NCI-H510A (cell line): ENCODE data around the gene CARD19.

Source experiments
- DNase-seq: peaks from one replicate; lab custom pipeline; 2025; lab: John Stamatoyannopoulos, UW

CARD19 gene, protein sequence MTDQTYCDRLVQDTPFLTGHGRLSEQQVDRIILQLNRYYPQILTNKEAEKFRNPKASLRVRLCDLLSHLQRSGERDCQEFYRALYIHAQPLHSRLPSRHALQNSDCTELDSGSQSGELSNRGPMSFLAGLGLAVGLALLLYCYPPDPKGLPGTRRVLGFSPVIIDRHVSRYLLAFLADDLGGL

DNA sequence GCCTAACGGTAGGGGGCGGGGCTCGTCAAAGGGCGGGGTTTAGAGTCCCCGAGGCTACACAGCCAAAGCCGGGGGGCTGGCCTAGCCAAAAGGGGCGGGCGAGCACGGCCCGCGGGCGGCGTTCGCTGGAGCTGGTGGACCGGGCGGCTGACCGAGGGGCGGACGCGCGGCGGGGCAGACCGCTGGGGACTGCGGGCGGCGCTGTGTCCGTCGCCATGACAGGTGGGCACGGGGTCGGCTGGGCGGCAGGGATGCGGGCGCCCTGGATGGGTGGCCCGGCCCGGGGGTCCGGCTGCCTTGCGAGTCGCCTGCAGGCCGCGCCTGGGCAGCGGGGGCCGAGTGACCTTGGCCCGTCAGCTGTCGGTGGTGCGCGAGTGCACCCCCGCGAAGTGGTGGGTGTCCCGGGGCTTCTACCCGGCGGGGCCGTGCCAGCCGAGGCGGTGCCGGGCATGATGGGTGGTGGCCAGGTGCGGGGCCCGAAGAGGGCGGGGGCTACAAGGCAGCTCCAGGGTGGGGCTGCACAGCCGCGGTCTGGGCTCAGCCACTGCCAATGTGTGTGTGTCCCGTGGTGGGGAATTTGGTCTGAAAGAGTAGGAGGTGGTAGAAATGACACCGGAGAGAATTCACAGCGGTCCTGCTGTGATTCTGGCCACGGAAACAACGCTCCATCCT lies at the start of gene CARD19:
Gene CARD19, plus strand, starts transcription at position 87 of the 672 bp plus-strand sequence. Its CDS starts 129 bp downstream, at position 216.
- DNase-seq: no peak

DNA sequence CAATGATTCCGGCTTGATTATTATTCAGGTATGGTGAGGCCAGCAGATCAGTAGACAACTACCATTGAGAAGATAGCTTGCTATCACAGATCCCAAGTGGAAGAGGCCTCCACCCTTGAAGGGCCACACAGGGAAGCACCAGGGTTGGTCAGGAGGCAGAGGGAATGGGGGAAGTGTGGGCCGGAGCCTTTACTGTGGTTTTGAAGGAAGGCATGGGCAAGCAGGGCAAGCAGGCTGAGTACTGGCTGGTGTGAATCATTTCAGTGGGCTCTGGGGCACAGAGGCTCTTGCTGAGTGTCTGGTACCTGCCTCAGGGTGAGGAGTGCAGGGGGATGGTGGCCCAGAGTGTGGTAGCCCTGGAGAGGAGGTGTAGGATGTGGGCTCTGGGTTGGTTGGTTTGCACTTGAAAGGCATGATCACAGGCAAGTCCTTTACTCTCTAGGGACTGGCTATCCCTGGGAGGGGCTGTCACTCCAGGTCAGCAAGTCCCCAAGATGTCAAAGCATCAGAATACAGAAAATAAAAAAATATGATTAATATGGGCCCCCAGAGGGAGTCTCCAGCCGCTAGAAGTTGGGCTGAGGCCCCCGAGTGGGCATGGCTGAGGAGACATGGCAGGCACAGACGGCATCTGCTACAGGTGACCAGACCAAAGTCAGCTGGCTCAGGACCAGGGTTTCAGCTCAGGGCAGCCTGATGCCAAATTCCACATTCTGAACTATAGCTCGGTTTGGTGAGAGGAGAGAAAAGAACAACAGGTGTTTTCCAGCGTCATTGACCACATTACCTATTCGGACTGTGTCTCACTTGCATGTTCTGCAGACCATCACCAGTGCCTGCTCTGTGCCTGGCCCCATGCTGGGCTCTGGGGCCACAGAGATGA lies 47.2 kb upstream of the CARD19 start:
- no peak for DNase-seq

DNA sequence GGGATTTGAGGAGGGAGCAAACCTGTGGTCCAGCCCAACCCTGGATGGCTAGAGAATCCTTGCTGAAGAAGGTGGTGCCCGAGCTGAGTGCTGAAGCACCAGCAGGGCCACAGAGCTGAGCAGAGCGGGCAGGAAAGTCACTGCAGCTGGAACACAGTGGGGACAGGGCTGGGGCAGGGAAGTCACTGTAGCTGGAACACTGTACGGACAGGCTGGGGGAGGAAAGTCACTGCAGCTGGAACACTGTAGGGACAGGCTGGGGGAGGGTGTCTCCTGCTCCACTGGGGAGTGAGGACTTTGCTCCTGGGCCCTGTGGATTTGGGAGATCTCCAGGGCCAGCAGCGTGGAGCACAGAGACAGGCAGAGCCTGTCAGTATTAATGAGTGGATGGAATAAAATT lies 46.5 kb upstream of the CARD19 start:
- DNase-seq: no peak

DNA sequence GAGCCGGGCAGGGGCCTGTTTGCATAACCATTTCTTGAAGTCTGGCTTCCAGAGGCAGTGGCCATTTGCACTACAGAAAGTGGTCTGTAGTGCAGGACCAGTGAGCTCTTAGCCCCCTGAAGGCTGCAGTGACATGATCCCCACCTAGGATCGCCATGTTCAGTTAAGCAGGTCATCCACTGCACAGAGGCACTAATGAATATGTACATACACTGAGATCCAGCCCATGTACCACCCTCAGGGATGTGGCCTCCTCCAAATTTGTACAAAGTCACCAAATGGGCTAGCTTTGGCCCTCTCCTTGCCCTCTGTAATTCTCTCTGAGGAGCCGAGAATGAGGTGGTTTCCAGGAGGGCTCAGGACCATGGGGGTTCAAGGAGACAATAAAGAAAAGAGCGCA lies 45.8 kb upstream of the CARD19 start:
- DNase-seq: no peak

DNA sequence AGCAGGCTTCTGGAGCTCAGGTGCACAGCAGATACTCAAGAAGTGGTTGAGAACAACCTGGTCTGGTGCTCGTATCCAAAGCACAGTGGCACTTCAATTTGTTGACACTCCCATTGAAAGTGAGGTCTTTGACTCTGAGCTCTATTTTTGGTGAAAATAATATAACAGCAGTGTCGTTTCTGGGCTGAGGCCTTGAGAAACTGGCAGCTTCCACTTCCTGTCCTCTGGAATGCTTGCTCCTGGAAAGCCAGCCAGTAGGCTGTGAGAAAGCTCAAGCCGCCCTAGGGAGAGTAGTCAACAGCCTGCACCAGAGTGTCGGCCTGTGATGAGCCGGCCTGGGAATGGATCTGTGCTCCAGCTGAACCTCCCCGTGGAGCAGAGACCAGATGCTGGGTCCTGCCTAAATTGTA lies 44.3 kb upstream of the CARD19 start:
- no peak for DNase-seq

DNA sequence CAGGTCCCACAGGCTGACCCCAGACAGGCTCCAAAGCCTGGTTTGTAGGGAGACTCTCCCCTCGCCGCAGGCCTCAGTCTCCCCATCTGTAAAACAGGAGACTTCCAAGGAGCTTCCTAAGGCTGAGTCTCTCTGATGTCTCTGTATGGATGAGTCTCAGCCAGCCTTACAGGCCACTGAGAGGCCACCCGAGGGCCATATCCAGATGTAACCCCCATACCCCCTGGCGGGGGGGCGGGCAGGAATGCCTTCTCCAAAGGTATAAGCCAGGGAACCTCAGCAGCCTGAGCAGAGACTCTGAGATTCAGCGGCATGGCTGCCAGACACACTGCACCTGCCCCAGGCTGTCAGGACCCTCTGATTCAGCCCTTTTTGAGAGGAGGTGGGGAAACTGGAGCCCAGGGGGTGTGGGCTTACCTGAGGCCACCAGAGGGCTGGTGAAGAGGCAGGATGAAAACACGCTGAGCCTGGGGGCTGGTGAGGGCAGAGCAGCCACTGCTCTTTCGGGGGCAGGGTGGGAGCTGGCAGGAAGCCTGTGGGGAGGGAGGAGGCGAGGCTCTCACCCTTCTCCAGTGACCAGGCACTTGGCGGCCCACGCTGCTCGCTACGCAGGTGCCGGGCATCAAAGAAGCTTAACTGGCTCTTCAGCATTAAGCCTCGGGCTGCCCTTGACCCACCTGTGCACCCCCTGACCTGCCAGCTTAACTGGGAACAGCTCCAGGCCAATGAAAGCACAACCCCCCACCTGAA lies 43.1 kb upstream of the CARD19 start:
- no peak for DNase-seq

DNA sequence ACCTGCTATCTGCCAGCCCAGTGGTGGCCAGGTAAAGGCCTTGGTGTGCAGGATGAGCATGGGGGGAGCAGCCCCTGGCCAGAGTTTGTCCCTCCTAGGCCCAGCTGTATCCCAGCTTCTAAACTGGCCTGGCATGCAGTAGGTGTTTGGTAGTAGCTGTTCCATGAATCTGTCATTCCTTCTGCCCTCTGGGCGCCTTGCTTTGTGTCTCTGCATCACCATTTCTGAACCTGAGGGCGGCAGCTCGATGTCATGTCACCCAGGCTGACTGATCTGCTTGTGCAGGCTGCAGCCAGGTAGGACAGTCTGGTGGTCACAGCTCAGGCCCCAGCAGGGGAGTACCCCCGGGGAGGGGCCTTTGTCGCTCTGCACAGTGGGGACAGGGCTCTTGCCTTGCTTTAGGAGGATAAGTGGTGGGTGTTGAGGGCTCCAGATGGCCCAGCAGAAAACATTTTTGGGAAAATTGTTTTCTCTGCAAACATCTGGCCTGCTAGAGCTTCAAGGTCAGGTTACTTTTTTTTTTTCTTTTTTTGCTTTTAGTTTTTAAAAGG lies 42.2 kb upstream of the CARD19 start:
- DNase-seq: no peak

DNA sequence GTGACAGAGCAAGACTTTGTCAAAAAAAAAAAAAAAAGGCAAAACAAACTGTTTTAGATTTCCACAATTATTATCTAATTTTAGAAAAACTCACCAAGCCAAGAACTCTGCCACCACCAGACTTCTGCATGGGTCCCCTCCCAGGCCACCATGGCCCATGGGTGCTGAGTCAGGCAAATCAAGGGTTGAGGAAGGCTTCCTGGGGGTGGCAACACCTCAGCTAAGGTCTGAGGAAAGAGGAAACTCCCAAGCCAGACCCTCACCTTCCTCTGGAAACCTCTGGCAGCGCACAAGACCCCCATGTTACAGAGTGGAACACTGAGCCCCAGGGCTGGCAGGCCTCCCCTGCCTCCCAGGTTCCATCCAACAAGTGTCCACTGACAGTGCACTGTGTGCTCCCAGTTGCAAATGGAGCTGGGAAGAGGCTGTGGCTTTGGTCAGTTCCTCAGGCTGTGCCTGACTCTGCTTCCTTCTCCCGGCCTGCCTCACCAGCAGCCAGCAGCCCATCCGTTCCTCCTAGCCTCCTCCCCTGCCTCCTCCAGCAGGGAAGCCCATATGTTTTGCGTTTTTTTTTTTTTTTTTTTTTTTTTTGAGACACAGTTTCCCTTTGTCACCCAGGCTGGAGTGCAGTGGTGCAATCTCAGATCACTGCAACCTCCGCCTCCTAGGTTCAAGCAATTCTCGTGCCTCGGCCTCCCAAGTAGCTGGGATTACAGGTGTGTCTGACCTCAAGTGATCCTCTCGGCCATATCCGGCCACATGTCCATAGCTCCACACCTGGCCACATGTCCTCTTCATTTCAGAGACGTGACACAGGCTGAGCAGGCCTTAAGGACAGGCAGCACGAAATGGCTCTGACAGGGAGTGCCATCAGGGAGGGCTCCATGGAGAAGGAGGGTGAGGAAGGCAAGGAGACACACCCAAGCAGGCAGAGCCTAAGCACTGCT lies 41.0 kb upstream of the CARD19 start:
- no peak for DNase-seq

DNA sequence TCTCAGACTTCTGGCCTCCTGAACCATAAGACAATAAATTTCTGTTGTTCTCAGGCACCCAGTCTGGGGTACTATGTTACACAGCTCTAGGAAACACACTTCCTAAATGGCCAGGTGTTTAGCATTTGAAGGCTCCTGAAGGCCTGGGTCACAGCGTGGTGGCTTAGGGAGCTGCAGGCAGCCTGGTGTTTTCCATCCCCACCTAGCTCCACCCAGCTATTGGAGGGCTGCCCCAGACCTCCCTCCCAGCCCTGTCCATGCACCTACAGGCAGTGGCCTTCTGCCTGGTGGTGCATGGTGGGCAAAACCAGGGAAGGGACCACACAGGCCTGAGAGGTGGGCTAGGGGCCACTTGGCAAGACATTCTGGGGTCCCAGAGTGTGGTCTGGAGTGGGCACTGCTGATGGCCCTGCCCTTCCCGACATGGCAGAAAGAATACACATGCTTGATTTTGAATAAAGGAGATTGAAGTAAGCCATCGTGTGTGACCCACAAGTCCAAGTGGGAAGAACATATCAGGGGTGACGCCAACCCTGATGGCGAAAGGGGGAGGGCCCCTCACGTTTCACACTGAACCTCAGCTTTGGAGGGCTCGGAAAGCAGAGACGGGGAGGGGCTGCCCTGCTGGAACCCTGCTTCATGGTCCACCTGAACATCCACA lies 38.8 kb upstream of the CARD19 start:
- DNase-seq: no peak

DNA sequence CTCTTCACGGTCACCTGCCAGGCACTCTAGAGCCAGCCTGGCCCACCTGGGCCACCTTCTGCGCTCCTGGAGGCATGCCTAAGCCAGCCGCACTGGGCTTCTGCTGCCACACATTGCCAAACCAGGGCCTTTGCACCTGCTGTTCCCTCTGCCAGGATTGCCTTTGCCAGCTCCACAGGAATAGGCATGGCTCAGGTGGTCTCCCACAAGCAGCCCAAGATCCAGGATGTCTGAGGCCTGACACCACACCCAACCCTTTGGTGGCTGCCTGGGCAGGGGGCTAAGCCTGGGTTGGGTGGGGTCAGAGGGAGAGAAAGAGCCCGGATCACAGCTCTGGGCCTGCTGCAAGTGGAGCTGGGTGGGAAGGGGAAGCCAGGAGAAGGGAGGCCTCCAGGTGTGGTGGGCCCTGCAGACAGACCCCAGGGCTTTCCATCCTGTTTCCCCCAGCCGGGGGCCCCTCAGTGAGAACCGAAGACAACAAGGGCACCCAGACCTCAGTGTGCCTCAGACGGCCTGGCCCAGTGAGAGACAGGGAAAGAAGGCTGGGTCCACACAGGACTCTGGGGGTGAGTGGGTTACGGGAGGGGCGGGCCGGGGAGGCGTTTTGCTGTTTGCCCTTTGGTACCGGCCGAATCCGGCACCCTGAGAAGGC lies 38.2 kb upstream of the CARD19 start:
- no peak for DNase-seq

DNA sequence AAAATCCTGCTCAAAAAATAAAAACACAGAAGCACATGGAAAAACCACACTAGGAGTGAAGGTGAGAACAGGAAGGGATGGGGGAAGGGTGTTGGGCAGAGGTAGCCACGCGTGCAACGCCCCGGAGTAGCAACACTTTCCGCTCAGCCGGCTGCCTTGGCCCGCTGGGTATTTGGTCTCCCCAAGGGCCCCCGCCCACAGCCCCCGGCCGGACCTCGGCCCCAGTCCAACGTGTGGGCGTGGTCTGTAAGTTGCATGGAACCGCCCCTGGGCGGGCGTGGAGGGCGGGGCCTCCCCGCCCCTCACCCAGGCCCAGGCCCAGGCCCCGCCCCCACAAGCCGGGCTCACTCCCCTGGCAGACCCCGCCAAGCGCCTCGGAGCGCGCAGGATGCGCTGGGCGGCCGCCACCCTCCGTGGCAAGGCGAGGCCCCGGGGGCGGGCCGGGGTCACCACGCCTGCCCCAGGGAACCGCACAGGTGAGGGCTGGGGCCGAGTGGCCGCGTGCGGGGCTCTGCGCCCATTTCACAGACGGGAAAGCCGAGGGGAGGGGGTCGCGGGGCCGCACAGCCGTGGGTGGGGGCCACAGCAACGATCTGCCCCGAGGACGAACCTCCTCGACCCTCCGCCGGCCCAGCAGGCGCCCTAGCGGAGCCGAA lies 37.5 kb upstream of the CARD19 start, which contains the start of gene SUSD3:
Gene SUSD3, plus strand, starts transcription at position 347 of the 656 bp plus-strand sequence. Its CDS starts 42 bp downstream, at position 389.
- DNase-seq: no peak

DNA sequence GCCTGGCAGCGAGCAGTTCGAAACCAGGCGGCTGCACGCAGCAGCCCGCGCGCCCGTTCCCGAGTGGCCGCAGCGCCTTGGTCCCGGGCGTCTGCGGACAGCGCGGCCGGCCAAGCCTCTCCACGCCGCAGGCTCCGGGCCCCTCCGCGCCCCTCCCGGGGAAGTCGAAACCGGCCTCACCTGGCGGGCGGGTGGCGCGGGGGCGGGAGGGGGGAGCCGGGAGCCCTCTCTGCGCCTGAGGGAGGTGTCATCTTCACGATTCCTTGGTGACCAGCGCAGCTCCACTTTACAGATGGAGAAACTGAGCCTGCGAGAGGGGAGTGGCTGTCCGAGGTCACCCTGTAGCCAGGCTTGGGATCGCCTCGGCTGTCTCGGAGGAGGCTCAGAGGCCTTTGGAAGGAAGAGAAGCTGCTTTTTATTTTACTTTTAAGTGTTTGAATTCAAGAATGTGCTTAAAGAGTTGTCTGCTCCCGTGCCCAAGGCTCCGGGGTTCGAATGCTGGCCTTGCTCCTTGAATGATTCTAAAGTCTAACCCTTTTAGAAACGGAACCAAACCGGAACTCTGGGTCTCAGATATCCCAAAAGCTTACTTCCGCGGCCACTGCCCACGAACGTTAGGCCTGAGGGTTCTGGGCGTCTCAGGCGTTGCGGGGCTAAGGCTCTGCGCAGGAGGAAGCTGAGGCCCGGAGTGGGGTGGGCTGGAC lies 36.9 kb upstream of the CARD19 start:
- no peak for DNase-seq

DNA sequence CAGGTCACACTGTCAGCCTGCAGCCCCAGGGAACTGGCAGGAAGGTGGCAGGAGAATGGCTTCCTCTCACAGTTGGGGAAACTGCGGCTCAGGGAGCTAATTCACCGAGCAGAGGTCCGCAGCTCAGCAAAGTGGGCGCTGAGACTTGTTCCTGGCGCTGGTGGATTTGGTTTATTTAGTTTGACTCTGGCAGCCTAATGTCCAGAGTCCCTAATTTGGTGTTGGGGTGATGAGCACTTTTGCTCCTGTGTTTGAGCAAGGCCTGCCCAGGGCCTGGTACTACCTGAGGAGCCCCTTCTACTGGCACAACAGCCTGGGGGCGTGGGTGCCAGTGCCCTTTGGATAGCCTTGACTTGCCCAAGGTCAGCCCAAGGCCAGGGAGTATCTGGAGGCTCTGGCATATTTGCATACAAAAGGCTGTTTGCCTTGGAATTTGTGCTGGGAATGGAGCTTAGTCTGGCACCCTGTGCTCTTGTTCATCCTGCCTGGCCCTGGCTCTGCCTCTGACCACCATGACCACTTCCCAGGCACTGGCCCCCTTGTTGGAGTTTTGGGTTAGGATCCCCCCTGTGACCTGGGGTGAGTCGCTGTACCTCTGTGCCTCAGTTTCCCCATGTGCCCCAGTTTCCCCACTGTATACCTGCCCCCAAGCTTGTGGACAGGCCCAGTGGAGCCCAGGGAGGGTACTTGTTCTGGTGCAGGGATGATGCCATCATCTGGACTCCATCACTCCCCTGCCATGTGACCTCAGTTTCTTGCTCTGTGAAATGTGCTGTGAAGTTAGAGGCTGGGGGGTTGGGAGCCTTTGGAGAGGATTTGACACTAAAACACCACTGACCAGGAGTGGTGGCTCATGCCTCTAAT lies 36.1 kb upstream of the CARD19 start:
- DNase-seq: no peak

DNA sequence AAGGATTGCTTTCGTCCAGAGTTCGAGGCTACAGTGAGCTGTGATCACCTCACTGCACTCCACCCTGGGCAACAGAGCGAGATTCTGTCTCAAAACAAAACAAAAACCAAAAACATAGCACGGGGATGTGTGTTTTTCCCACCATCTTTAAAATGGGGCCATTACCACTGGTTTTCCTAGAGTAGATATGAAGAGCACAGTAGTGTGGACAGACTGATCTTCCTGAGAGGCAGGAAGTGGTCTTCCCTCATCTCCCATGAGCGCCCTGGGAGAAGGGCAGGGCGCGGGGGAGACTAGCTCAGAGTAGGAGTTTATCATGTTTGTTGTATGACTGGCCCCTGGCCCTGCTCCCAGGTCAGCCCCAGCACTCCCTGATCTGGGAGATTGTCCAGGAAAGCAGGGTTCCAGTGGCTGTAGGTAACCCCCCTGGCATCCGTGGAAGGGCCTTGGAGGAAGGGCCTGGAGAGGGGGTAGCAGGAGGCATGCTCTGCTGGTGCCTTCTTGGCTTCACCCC lies 35.2 kb upstream of the CARD19 start:
- DNase-seq: no peak

DNA sequence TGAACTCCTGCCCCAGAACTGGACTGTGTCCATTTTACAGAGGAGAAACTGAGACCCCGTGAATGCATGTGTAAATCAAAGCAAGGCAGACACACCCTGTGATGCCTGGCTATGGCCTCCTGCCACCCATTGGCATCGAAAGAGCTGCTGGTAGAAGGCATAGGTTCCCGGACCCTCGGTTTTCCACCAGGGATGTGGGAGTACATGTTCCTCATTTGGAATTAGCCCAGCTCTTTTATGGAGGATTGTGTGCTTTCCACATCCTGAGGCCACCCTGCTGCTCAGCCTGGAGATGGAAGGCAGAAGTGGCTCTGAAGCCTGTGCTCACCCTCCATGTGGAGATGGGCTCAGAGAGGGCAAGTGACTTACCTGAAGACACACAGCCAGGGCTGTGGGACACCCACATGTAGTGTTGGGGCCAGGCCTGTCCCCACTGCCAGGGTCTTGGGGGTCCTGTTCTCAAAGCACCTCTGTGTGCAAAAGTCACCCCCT lies 34.7 kb upstream of the CARD19 start:
- no peak for DNase-seq

DNA sequence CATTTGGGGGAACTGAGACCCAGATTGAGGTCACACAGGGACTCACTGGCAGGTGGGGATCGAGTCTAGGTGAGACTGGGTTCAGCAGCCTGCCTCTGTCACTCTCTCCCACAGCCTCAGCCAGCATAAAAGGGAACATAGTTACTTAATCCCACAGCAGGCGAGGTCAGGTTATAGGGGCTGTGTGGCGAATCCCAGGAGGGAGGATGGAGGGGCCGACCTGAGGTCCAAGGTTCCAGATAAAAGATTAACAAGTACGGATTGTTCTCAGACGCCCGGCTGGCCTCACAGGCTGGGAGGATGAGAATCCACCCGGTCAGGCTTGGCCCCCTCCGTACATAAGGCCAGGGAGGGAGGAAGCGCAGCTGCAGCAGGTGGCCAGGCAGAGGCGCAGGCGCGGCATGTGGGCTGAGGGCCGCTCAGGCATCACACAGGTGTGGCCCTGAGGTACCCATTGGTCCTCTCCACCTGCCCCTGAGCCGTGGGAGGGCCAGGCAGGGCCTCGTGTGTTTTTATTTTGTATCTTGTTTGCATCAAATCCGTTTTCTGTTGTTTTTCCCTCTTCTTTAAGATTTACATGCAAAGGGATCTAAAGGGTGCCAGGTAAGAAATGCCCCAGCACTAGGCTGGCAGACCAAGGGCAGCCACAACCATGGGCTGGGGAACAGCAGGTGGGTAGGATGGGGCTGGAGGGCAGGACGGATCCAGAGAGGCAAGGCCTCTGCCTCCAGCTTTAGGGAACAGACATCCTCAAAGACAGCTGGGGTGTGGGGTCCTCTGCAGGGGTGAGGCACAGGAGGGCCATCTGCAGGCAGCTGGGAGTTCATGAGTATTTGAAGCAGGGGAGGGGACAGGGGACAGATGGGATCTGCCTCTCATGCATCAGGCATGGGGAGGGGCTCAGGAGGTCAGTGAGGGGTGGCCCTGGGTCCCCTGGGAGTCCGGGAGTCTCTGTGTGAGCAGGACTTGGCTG lies 33.9 kb upstream of the CARD19 start:
- DNase-seq: peak; percentile 37
